ENCODE data around the gene MBOAT7.
"Not testable (repeated sequence)": the region's sequence is repeated elsewhere in the genome, so short reads cannot be mapped to it uniquely, and the experiment has no call there.

Gene MBOAT7

DNA sequence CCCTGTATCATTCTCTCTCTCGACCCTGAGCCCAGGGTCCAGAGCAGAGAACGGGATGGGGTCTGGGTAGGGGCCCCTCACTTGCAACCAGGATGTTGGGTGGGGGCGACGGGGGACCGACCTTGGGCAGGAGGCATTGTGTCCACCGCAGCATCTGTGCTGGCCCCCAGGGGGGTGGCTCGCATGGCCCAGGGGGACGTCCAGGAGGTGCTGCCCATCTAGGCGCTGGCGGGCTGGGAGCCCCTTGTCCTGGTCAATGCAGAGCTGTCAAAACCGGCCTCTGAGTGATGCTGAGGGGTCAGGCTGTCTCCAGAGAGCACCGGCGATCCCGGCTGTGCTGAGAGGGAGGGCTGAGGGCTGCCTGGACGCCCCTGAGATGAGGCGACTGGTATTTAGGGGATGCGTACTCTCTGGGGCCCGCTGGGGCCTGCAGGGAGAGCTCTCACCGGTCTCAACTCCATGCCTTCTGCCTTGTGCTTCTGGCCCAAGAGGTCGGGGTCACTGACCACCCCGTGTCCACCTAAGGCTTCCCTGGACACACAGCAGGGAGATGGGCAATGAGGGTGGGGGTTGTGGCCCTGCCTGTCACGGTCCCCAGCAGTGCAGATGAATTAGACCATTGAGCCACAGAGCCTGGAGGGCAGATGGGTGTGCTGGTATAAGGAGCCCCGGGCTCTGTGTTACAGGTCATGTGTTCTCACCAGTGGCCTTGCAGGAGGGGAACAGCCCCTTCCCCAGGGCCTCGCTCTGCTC lies 19.9 kb upstream of the MBOAT7 start:
- DNase-seq (ENCODE audit: insufficient read length, low spot score) (no peak), FAIRE-seq (no peak)
- TF ChIP-seq, protein P1, sequence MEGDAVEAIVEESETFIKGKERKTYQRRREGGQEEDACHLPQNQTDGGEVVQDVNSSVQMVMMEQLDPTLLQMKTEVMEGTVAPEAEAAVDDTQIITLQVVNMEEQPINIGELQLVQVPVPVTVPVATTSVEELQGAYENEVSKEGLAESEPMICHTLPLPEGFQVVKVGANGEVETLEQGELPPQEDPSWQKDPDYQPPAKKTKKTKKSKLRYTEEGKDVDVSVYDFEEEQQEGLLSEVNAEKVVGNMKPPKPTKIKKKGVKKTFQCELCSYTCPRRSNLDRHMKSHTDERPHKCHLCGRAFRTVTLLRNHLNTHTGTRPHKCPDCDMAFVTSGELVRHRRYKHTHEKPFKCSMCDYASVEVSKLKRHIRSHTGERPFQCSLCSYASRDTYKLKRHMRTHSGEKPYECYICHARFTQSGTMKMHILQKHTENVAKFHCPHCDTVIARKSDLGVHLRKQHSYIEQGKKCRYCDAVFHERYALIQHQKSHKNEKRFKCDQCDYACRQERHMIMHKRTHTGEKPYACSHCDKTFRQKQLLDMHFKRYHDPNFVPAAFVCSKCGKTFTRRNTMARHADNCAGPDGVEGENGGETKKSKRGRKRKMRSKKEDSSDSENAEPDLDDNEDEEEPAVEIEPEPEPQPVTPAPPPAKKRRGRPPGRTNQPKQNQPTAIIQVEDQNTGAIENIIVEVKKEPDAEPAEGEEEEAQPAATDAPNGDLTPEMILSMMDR (IDR thresholded peaks at IDR 0.05; ENCODE audit: insufficient read depth, missing control alignments): no peak

DNA sequence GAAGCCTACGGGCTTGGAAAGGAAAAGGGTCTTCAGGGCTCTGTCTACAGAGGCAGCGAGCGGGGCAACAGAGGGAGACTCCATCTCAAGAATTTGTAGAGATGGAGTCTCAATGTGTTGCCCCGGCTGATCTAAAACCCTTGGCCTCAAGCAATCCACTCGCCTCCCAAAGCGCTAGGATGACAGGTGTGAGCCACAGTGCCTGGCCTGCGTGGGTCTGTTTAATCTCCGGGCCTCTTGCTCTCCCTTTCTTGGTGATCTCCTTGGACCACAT lies 19.3 kb upstream of the MBOAT7 start:
- no peak for DNase-seq (ENCODE audit: insufficient read length, low spot score)
- FAIRE-seq: no peak
- TF ChIP-seq, protein P1 (IDR thresholded peaks at IDR 0.05; ENCODE audit: insufficient read depth, missing control alignments): no peak

DNA sequence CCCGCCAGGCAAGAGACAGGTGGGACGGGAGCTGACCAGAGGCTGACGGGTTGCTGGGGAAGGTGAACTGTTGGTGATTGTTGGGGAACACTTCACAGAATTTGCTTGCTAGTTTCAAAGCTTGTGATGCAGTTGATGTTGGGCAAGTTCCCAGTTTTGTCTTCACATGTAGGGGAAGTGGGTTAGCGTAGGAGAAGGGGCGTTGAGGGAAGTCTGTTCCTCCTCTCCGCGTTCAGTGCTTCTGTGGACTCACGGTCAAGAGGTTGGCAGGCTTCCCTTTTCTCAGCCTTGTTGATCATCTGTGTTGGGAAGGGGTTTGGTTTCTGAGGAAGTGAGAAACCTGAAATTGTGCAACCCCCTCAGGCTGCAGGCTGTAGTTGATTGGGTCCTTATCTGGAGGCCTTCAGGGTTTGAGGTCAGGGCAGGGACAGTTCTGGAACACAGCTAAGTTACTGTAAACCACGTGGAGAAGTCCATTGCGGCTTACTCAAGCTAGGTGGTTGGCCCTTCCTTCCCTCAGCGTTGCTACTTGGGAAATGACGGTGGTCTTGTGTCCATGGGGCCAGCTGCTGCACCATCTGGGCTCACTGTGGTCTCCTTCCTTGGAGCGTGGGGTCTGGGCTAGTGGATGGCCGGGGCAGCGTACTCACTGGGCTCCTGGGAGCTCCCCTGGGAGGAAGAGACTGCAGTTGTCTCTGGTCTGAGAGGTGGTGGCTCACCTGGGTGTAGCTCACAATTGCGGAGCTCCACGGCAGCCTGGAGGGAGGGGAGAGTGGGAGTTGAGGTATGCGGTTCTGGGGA lies 18.8 kb upstream of the MBOAT7 start:
- DNase-seq (ENCODE audit: insufficient read length, low spot score) (no peak), FAIRE-seq (no peak)
- TF ChIP-seq, protein P1 (IDR thresholded peaks at IDR 0.05; ENCODE audit: insufficient read depth, missing control alignments): no peak

DNA sequence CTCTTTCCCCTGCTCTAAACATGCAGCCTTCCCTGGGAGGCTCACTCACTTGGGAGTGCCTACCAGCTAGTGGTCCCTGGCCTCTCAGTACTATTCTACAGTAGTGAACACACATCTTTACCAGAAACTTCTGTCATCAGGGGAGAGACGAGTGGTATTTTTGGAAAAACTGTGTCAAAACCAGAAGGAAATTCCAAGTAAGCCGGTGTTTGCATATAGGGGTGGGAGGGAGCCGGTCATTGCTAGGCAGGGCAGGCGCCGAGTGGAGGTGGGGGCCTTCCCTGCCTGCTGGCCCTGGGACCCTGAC lies 18.2 kb upstream of the MBOAT7 start:
- DNase-seq (ENCODE audit: insufficient read length, low spot score): no peak
- no peak for FAIRE-seq
- TF ChIP-seq, protein P1 (IDR thresholded peaks at IDR 0.05; ENCODE audit: insufficient read depth, missing control alignments): no peak

DNA sequence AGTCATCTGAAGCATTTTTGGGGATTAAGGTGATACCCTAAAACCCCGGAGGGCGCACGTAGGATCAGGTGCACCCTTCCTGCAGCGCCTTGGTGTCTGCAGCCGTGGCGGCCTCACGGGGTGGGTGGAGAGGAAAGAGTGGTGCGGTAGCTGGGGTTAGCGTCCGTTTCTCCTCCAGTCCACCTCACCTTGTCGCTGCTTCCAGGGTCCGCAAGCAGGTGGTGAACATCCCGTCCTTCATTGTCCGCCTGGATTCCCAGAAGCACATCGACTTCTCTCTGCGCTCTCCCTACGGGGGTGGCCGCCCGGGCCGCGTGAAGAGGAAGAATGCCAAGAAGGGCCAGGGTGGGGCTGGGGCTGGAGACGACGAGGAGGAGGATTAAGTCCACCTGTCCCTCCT lies 17.8 kb upstream of the MBOAT7 start:
- FAIRE-seq; DNase-seq (ENCODE audit: insufficient read length, low spot score): not testable (repeated sequence)

DNA sequence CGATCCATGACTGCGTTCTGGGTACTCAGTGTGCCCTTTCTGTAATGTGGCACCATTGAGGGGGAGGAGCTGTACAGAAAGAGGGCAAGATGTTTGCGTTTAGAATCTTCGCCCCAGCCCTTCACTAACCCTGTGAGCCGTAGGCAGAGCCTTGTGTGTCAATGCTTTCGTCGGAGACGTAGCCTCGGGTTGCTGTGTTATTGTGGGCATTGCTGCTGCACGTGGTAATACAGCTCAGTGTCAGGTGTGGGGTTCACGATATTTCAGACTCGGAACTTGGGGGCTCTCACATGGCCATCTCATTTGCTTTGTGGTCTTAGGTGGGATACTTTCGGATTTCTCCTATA lies 17.4 kb upstream of the MBOAT7 start:
- DNase-seq (ENCODE audit: insufficient read length, low spot score): no peak
- FAIRE-seq: no peak
- TF ChIP-seq, protein P1 (IDR thresholded peaks at IDR 0.05; ENCODE audit: insufficient read depth, missing control alignments): no peak

DNA sequence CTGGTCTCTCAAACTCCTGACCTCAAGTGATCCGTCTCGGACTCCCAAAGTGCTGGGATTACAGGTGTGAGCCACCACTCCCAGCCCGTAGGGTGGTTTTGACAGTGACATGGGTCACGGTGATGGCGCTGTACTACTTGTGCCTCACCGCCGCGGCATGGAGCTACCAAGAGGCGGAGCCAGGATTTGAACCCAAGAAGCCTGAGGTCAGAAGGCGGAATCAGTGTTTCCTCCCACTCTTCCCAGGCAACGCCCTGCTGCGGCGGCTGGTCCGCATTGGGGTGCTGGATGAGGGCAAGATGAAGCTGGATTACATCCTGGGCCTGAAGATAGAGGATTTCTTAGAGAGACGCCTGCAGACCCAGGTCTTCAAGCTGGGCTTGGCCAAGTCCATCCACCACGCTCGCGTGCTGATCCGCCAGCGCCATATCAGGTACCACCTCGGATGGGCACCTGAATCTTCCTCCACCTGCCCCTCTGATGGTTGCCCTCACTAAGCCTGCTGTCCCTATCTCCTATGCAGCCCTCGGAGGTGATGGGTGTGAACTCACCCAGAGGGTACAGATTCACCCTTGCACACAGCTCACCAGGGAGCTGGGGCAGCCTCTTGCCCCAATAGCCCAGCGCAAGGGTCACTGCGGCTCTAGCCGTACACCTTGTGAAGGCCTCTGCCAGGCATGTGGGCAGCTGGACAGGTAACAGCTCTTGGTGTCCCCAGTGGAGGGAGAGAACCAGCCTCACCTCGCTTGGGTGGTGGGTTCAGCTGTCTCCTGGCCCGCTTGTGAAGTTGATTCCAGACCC lies 16.9 kb upstream of the MBOAT7 start:
- no peak for FAIRE-seq
- no peak for DNase-seq (ENCODE audit: insufficient read length, low spot score)
- TF ChIP-seq, protein P1 (IDR thresholded peaks at IDR 0.05; ENCODE audit: insufficient read depth, missing control alignments): no peak

Data from D721Med (cell line).